Measurements from ENCODE around the gene PRRX2.

PRRX2 gene

GRCh38 chr9:129637102-129637501 is 28.3 kb upstream of the PRRX2 start:
- DNase-seq = no peak

GRCh38 chr9:129637673-129638439 is 27.6 kb upstream of the PRRX2 start:
- DNase-seq = no peak

GRCh38 chr9:129639034-129639630 is 26.3 kb upstream of the PRRX2 start:
- DNase-seq = no peak

- no peak for DNase-seq
Observed at GRCh38 chr9:129639756-129640085, 25.7 kb upstream of the PRRX2 start.

GRCh38 chr9:129640086-129640870 is 25.2 kb upstream of the PRRX2 start:
- peak; percentile 75 to 77 for DNase-seq

- no peak for DNase-seq
Observed at GRCh38 chr9:129640871-129641749, 24.3 kb upstream of the PRRX2 start.

- DNase-seq = peak; percentile 90 to 95
Observed at GRCh38 chr9:129641750-129642585, 23.5 kb upstream of the PRRX2 start, which contains the start of gene ASB6. Gene ASB6, minus strand, starts transcription at chr9:129642151. Its CDS starts 152 bp downstream, at chr9:129641999.

- no peak for DNase-seq
Observed at GRCh38 chr9:129643706-129644105, 21.7 kb upstream of the PRRX2 start.

- DNase-seq = no peak
Observed at GRCh38 chr9:129644365-129644764, 21.1 kb upstream of the PRRX2 start.

- DNase-seq = no peak
Observed at GRCh38 chr9:129644902-129645301, 20.5 kb upstream of the PRRX2 start.

GRCh38 chr9:129646252-129646651 is 19.2 kb upstream of the PRRX2 start:
- no peak for DNase-seq

- DNase-seq = no peak
Observed at GRCh38 chr9:129646654-129647053, 18.8 kb upstream of the PRRX2 start.

GRCh38 chr9:129647635-129648034 is 17.8 kb upstream of the PRRX2 start:
- no peak for DNase-seq

GRCh38 chr9:129648092-129648763 is 17.2 kb upstream of the PRRX2 start:
- no peak for DNase-seq

- DNase-seq = no peak
Observed at GRCh38 chr9:129648764-129649115, 16.7 kb upstream of the PRRX2 start.

- DNase-seq = no peak
Observed at GRCh38 chr9:129649726-129650679, 15.4 kb upstream of the PRRX2 start.

GRCh38 chr9:129650680-129651235 is 14.7 kb upstream of the PRRX2 start:
- DNase-seq = no peak

- DNase-seq = no peak
Observed at GRCh38 chr9:129653823-129654553, 11.5 kb upstream of the PRRX2 start.

GRCh38 chr9:129654554-129655040 is 10.8 kb upstream of the PRRX2 start:
- DNase-seq = no peak
